ENCODE measurements around the gene LRMDA.

LRMDA gene

DNA sequence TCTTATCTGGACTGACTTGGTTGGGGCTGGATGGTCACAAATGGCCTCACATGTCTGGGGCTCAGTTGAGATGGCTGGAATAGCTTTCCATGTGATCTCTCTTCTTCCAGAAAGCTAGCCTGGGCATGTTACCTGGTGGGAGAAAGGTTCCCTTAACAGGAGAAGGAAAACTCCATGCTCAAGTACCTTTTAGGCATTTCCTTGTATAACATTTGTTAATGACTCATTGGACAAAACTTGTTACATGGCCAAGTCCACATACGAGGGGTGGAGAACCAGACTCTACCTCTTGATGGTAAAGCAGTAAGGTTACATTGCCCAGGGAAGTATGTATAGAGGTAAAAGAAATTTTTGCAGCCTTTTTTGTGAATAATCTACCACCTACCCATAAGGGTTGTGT lies 826.4 kb downstream of the LRMDA start:
- DNase-seq = no peak

DNA sequence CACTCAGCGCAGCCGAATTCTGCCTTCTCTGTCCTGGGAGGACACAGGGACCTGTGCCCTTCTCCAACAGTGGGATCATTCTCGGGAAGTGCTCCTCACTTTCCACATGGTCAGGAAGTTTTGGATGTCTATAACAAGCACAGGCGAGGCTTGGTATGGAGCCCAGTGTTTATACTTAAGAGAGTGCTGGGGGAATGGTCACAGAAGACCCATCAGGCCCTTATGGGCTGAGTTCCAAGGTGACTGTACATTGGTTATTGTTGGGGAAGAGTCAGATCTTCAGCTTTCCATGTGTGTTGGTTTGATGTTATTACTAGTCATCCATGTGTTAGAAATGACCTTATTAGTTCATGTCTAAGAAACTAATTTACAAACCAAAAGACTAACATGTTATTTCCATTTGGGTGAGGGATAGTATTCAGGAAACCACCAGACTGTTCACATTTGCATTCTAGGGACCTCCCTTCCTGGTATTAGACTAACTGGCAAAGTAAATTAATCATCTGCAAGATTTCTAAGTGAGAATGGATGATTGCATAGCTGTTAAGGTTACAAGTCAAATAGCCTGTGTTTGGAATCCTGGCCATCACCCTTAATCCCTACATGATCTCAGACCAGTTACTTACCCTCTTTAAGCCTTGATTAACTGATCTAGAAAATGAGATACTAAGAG lies 834.2 kb downstream of the LRMDA start:
- DNase-seq = no peak

DNA sequence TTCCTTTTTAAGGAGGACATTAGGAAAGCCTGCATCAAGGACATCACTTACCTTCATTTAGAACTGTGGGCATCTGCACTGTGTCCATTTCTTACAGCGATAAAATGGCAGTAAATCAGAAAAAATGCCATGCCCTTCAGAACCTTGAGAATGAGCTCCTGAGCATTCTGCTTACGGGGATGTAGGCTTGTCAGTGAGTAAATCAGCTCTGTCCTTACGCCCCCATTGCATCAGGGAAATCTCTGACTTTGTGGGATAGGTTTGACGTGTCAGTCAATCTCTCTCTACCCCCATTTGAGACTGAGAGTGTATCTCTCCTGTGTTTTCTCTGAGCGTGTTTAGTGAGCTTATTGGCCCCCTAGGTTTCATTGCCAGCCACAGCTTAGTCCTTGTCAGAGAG lies 837.1 kb downstream of the LRMDA start:
- no peak for DNase-seq

DNA sequence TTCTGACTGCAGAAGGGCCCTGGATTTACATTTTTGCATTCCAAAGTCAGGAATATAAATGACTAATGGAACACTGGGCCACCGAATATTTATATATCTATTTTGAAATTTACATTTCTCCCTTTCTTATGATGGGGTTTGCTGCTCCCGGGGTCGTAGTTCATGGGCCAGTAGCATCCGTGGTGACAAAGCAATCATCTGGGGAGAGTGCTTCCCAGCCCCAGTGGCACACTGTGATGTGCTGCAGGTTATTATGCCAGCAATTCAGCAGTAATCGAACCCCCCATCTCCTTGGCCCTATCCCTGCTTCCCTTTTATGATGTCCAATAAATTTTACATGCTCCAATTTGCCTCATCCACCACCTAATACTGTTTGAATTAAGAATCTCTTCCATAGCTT lies 837.5 kb downstream of the LRMDA start:
- DNase-seq = no peak

DNA sequence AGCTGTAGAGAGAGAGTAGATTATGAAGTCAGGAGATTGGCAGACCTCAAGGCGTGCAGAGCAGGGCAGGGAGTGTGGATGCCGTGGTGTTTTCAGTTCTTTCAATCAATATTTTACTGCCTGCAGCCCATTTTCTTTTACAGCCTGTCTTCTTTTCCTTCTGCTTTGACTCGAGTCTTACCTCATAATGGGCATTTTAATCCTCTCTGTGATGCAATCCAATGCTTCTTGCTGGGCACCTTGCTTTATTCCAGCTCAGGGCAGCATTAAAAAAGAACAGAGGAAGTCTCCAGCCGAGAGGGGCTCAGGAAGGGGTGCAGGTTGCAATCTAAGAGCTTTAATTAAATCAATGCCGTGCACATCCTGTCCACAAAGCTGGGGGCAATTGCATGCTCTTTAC lies 839.0 kb downstream of the LRMDA start:
- no peak for DNase-seq

DNA sequence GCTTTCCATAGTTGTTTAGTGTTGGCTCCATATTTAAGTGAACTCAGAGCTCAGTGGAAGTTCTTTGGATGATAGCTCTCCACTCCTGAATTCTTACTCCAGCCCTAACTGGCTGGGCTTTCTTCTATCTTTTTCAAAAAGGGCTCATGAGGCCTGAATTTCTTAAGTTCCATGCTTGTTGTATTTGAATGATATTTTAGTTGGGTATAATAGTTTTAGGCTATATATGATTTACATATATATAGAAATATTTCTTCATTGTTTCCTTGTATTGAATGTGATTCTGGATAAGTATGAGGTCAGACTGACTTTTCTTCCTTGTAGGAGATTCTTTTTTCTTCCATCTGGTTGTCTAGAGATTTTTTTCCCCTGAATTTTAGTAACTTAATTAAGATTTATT lies 843.5 kb downstream of the LRMDA start:
- no peak for DNase-seq

DNA sequence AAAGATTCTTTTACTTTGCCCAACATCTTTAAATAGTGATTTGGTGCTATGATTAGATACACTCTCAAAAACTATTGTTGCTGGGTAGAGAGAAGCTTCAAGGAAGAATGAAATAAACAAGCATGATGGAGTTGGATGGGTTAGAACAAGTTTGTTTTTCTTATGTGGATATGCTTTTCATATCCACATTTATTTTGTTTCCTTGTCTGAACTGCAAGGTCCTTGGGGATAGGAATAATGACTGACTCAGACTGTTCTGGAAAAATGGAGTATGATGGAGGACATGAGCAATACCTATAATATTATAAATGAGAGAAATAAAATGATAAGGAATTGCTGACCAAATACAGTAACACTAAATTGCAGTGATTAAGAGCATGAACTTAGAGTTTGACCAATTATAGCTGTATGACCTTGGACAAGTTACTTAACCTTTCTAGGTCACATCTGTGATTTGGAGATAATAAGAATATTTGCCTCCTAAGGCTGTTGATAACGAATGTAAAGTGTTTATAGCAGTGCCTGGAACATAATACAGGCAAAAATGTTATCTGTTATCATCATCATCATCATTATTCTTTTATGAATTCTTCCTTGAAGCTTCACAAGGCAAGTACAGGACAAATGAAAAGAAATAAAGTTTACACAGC lies 847.5 kb downstream of the LRMDA start:
- no peak for DNase-seq

DNA sequence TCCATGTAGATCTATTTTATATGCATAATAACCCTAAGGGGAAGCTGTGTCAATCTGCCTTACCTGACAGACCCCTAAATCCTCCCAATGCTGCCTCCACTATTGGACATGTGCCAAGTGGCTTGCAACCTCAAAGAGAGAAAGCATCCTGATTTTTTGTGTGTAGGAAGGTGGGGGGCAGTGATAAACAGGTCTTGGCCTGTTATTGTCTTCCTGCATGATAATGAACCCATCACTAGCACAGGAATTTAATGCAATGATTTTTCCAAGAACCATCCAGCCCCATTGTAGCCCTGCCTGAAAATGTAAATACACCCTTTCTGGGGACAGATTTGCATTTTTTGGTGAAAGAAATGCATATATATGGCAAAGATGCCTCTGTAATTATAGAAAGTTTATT lies 850.2 kb downstream of the LRMDA start:
- DNase-seq = no peak

DNA sequence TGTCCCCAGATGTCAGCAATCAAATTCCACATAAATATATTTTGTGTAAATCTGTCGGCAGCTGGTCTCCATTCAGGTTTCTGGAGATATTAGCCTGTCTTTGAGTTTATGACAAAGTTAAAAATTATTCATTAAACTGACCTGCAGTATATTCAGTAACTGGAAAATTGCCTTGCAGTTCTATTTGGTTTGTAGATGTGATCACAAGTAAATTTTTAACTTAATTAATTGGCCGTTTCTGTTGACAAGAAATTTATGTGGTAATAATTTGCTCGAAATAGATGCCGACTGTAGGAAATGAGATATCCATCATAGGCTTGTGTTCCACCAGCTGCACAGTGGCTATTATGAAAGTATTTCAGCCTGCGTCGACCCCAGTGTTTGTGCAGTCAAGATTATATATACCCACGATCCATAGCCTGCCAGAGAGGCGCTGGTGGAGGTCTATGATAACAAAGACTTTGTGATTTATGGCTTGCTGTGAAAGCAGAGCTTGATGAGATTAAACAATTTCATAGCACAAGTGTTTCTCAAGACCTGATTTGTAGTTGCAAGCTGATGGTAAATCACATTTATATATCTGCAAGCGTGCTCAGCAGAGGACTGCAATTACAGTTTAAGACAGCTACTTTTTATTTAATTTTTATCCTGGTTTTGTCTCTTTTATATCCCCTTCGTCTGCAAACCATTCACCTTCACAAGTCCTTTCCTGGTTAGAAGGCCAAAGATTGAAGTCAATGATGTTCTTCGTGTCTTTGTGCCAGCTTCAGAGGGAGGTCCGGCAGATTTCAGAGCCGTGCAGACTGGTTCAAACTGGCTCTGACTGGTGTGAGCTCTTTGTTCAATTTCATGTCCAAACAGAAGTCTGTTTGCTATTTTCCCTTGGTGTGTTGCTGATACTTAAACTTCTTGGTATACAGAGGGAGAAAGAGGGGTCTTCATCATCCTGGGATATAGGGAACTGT lies 850.9 kb downstream of the LRMDA start:
- no peak for DNase-seq

DNA sequence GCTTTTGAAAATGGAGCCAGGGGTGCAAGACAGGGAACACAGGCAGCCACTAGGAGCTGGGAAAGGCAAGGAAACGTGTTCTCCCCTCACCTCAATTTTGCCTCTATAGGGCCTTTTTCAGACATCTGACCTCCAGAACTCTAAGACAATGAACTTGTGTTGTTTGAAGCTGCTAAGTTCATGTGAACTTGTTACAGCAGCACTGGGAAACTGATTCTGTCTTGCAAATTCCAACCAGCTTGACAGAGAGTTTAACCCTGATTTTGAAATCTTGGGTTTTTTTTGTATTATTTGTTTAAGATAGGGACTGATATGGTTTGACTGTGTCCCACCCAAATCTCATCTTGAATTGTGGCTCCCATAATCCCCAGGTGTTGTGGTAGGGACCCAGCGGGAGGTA lies 852.9 kb downstream of the LRMDA start:
- DNase-seq = no peak

DNA sequence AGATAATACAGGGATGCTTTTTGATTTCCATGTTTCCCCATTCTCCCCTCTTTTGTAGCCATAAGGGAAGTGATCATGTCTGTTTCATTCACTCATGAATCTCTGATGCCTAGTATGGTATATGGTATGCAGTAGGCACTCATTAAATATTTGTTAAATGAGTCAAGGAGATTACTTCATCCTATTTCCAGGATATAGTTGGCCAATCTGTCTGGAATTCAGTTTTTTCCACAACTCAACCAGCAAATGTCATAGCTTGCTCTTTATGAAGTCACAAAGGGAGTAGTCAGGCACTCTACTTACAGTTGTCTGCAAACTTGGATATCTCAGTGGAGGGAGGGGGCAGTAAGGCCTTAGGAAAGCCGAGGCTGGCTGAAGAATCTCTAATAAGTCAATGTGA lies 853.6 kb downstream of the LRMDA start:
- no peak for DNase-seq

DNA sequence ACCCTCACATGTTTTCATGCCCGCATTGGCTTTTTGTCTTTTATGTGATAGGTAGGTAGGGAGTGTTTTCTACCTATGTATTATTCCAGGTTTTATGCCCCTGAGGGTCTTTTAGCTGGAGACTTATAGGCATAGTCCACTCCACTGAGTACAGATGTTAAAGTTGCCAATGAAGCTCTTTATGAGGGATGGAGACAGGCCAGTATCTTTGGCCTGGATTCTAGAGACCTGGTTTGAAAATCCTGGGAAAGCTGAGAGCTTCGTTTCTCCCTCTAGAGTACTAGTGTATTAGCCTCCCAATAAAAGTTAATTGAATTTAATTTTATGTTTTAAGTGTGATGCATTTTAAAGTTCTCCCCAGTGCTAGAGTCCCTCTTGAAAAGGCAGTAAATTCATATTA lies 854.1 kb downstream of the LRMDA start:
- no peak for DNase-seq

DNA sequence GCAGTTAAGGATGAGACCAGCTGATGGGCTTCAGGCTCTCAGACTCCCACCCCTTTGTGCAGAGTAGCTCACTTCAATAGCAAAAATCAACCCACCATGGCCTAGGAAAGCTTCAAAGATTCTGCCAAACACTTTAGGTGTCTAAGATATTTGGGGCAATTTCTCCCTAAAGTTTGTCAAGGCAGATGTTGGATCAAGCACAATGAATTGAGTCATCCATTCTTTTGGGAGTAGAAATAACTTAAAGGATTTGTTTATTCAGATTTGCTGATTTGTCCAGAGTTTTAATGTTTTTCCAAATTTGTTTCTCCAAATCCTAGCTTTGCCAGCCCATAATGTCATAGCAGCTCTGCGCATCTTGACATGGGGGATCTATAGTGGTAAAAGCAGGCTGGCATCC lies 855.1 kb downstream of the LRMDA start:
- DNase-seq = no peak

DNA sequence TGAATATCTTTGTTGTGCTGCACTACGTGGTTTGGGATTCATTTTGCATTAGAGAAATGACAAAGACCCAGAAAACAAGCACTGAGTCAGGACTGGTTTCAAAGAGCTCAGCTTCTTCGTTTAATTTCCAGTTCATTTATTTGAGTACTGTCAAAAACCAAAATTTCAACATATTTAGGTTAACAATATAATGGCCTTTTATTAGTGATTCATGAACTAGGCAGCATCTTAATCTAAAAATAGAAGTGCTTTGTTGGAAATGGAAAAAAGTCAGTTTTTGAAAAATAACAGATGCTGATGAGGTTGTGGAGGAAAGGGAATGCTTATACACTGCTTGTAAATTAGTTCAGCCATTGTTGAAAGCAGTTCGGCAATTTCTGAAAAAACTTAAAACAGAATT lies 856.4 kb downstream of the LRMDA start:
- DNase-seq = no peak

DNA sequence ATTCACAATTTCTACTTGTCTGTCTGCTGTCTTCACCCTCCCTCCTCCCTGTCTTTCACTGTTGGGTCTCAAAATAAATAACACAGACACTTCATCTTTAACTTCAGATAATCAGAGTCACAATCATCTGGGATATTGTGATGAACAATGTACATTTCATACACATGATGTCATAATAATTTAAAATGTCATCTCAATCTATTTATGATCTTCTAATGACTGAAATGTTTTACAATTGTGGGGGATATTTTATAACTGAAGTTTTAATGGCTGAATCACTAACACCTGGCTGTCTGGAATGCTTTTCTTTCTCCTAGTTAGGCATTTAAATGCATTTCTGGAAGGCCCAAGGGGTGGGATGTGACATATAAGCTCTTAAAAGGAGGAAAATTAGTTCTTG lies 859.8 kb downstream of the LRMDA start:
- DNase-seq = no peak

DNA sequence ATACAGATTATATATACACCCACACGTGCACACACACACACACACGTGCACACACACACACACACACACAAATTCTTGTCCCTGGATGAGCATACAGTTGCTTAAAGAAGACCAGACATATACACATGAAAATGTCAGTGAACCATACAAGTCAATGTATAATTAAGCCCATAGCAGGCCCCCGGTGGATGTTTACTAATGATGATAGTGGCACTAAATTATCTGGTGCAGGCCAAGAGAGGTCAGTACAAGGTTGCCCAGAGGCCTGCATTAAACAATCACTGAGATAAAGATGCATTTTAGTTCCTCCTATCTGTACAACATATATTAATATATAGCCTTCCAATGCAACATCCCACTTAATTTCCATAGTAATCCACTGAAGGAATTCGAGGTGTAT lies 860.5 kb downstream of the LRMDA start:
- DNase-seq = no peak

DNA sequence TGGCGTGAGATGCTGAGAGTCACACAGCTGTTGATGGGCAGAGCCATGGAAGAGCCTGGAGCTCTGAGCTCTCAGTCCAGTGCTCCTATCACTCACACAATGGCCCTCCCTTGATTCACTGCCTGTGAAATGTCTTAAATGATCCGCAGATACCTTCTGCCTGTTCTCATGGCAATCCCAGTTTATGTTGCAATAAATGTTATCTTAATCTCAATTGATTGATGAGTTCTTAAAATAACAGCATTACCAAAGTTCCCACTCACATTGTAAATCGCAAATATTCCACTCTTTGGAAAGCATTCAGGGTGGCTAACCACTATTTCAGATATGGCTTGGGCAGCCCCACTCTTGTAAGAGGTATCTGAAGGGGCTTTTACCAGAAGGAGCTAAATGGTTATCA lies 865.5 kb downstream of the LRMDA start:
- no peak for DNase-seq

DNA sequence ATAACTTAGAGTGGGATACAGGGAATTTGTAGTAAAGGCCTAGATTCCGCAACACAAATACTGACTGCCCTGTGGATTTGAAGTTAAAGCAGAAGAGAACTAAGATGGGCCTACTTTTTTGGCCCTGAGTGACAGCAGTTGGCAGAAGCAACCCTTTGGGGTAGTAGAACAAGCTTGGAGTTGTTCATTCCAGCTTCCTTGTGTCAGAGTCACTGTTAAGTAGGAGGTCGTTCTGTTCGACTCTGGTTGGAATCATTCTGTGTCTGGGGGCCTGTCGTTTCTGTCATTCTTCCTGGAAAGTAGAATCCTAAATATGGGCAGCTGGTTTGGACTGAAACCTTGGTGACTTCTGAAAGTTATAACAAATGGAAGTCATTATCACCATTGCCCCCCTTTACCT lies 865.9 kb downstream of the LRMDA start:
- no peak for DNase-seq

DNA sequence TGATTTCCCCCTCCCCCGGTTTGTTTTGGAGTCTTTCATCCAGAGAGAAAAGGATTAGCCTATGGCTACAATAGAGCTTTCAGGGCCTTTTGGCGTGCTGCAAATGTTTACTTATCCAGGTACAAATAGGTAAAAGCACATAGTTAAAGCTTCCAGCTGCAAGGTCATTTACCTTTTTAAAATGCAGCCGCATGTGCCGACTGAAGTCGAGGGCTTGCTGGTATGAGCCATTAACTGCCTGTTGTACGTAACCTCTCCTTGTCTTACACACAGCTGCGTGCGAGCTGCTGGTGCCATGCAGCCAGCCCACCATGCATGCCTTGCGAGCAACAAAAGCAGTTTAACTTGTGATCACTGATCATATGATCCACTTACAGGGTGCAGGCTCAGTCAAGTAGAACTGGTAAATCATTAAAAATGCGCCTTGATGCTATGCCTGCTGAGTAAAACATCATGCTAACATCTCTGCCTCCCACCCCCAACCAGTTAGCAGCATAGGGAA lies 866.4 kb downstream of the LRMDA start:
- no peak for DNase-seq

DNA sequence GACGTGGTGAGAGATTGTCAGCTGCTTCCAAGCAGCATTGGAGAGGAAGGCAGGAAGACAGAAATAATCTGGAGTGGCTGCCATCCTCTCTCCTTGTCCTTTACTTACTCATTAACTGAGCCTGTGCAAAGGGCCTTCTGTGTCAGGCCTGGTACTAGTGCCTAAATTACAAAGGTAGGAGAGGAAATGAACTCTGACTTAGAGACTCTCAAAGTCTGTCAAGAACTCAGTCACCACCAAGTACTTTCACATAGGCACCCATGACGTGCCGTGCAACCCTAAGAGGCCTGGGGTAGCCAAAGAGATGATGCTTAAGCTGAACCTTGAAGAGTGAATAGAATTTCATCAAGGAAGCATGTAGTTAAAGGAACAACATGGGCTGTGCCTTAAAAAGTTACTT lies 866.9 kb downstream of the LRMDA start:
- DNase-seq = no peak

DNA sequence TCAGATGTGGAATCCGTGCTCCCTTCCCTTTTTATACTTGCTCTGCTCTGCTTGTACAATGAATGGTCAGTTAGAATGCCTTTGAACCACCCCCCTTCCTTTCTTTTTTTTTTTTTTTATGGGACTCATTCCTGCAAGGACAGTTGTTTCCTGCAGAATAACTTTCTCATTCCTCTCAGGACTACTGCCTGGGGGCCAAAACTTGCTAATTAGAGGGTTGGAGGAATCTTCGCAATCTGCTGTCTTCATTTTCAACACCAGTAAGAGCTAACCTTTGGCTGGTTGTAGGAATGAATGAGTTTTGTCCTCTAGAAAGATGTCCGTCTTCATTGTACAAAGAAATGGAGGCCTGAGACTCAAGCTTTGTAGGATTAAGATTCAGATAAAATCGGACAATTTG lies 868.1 kb downstream of the LRMDA start:
- no peak for DNase-seq

DNA sequence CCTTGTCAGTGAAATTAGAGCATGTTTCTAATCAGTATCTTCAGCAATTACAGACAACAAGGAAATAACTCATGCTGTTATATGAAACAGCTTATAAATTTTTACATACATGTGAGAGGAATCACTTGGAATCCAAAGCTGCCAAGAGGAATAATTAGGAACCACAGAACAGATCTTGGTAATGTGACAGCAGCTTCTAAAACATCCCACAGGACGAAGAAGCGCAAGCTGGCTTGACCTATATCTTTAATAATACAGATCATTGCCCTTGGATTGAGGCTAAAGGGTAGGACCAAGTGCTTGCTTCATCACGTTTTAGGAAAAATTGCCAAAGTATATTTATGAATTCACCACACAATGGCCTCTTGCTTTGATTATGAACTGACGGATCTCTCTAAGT lies 869.8 kb downstream of the LRMDA start:
- no peak for DNase-seq

DNA sequence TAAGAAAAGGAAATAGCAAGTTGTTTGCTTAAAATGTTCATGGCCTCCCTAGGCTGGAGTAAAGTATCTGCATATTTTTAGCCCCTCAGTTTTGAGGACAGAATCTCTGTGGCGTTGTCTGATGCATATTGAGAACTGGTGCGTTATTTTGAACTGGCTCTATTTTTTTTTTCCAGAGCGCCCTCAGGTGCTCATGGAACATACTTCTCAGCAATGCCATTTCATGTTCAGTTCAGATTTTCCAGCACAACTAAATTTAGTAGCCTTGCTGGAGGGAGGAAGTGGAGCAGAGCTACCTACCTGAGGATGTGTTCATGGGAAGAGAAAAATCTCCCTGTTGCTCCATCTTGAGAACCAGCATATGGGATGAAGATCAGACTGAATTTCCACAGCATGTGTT lies 870.5 kb downstream of the LRMDA start:
- no peak for DNase-seq

DNA sequence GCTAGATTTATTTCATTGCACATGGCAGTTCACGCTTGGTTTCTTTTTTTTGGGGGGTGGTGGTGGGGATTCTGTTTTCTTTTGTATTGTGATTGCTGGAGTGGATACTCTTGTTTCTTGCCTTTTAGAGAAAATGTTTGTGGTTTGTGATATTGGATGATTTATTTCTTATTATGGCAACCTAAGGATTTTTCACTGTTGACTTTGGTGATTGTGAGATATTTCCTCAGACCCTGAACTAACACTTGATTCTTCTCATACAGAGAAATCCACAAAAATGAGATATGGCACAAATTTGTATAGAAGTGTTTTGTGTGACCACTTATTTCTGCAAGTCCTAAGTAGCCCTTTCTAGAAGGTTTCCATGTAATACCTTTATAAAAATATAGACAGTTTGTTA lies 871.1 kb downstream of the LRMDA start:
- DNase-seq = no peak
